GM19324 (cell line): Measurements from ENCODE around the gene SNF8.

Experiments used
- ATAC-seq: cut with Tn5 transposase; IDR thresholded peaks from one replicate; pipeline ENCODE4 v1.9.1; 2021; ENCODE audit warnings: mild to moderate bottlenecking, moderate library complexity; ENCODE audit not compliant: unreplicated experiment, low FRiP score

SNF8 gene

DNA sequence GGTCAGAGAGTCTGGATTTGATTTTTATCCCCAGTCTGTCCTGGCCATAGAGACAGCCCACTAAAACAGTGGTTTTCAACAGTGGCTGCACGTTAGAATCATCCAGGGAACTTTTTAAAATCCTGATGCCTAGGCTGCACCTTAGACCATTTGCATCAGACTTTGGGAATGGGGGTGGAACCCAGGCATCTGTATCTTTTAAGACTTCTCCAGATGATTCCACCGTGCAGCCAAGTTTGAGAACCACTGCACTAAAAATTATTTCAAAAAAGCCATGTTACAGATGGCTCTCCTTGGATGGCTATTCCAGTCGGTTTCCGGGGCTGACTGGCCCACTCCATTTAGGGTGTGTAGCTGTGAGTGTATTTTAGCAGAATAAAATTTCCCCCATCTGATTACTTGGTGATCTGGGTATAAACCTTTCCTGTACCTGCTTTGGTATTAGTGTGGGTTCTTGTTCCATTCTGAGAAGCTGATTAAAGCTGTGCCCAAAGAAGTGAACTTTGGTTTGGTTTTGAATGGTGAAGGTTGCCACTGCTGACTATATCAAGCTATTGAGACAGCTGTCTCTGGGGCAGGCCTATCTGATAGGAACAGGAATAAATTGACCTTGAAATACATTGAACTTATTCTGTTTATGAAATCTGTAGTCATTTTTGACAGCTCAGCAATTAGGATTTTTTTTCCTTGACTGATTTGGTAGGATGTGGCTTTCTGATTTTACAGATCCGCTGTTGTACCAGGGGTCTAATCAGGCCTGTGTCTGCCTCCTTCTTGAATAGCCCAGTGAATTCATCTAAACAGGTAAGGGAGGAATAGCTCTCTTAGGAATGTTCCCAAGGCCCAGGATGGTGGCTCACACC lies 50.8 kb downstream of the SNF8 start:
- no peak for ATAC-seq

- no peak for ATAC-seq
These were observed 51.5 kb downstream of the SNF8 start for GRCh38 chr17:48892940-48893645.

DNA sequence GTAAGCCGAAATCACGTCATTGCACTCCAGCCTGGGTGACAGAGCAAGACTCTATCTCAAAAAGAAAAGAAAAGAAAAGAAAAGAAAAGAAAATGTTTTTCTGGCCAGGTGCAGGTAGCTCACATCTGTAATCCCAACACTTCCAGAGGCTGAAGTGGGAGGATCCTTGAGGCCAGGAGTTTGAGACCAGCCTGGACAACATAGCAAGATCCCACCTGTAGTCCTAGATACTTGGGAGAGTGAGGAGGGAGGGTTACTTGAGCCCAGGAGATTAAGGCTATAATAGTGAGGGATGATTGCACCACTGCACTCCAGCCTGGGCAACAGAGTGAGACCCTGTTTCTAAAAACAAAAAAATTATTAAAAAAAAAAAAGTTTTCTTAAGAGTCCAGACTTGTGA lies 54.6 kb downstream of the SNF8 start:
- ATAC-seq: no peak

GRCh38 chr17:48883171-48883570 lies 61.5 kb downstream of the SNF8 start:
- no peak for ATAC-seq

GRCh38 chr17:48882272-48882671 lies 62.4 kb downstream of the SNF8 start:
- no peak for ATAC-seq
